ENCODE data around the gene ESYT2.

Gene ESYT2

GRCh38 chr7:158684329-158684728 lies 145.0 kb downstream of the ESYT2 start:
- DNase-seq: no peak

DNA sequence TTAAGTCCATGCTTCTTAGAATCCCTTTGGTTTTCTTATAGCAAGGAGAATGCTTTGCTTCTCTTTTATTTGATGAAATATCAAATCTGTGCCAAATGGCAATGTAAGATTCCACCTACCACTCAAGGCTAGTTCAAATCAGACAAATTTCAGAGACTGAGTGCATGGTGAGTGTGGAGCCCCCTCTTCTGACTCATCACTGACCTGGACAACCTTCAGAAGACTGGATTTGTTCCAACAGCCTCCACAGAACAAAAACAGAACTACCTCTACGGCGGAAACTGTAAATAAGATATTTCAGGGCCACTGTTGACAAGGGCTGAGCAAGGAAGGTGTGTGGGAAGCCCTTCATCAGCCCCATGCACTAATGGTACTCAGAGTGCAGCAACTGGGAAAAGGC lies 145.8 kb downstream of the ESYT2 start:
- DNase-seq: no peak

DNA sequence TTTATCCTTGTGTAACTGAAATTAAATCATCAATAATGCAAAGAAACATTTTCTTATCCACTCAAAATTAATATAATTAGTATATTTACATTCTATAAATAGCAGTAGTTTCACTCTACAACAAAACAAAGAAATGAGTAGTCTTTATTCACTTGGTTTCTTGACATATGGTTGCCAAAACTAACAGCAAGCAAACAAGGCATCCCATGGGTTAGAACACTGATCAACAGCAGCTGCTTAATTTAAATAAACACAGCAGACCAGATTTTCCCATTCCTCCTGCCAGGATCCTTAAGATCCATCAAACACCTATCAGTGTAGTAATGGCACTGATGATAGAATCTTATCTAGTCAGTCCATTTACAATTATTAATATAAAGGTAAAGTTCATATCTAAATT lies 146.9 kb downstream of the ESYT2 start:
- no peak for DNase-seq
